ENCODE measurements around the gene C8B. TPM values are rescaled to one million over a fixed set of nuclear protein-coding genes. Genes with fewer than 3 reads are reported as not detected.

C8B gene
- total RNA-seq, 1 donor from 2014 or later = not detected

- TF ChIP-seq CTCF (IDR thresholded peaks at IDR 0.05; ENCODE audit: unreplicated experiment) = no peak
- Mint-ChIP-seq H3K27ac (ENCODE audit: unreplicated experiment) (no peak overlapping the region), H3K27me3 (ENCODE audit: unreplicated experiment) (peaks cover 2% of the 10 kb centered on the region), H3K36me3 (ENCODE audit: low read depth, unreplicated experiment) (no peaks in the 10 kb centered on the region), H3K4me3 (ENCODE audit: unreplicated experiment) (no peak overlapping the region), H3K4me1 (ENCODE audit: unreplicated experiment) (no peaks in the 10 kb centered on the region), H3K9me3 (ENCODE audit: unreplicated experiment) (no peaks in the 10 kb centered on the region)
- no peak for DNase-seq (ENCODE audit: low spot score)
These were observed 43.3 kb downstream of the C8B start for GRCh38 chr1:56922507-56922906.

DNA sequence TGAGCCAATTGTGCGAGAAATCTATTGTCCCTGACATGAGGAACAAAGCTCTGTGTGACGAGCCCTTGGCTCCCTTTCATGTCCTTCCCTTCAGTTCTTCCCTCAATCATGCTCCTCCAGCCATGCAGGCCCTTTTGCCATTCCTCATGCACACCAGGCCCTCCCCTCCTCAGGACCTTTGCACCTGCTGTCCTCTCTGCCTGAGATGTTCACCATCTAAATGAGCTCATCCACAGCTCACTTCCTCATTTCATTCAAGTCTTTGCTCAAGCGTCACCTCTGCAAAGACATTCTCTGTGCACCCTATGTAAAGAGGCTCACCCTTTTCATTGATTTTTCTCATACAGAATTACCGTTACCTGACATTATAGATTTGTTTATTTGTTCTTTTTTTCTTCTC, 43.7 kb downstream of the C8B start:
- Mint-ChIP-seq H3K27me3 (ENCODE audit: unreplicated experiment) (peaks cover 2% of the 10 kb centered on the region), H3K27ac (ENCODE audit: unreplicated experiment) (no peak overlapping the region)

GRCh38 chr1:56921479-56921878, 44.3 kb downstream of the C8B start:
- DNase-seq (ENCODE audit: low spot score) = no peak
- H3K36me3 Mint-ChIP-seq (ENCODE audit: low read depth, unreplicated experiment) = no peaks in the 10 kb centered on the region
- H3K9me3 Mint-ChIP-seq (ENCODE audit: unreplicated experiment) = no peaks in the 10 kb centered on the region
- no peaks in the 10 kb centered on the region for H3K4me1 Mint-ChIP-seq (ENCODE audit: unreplicated experiment)
- TF ChIP-seq CTCF (IDR thresholded peaks at IDR 0.05; ENCODE audit: unreplicated experiment) = no peak
- no peak overlapping the region for H3K4me3 Mint-ChIP-seq (ENCODE audit: unreplicated experiment)
- peaks cover 2% of the 10 kb centered on the region for H3K27me3 Mint-ChIP-seq (ENCODE audit: unreplicated experiment)
- no peak overlapping the region for H3K27ac Mint-ChIP-seq (ENCODE audit: unreplicated experiment)

More for the DNA sequence above, 43.7 kb downstream of the C8B start:
- H3K4me1 Mint-ChIP-seq (ENCODE audit: unreplicated experiment) = no peaks in the 10 kb centered on the region
- H3K36me3 Mint-ChIP-seq (ENCODE audit: low read depth, unreplicated experiment) = no peaks in the 10 kb centered on the region
- DNase-seq (ENCODE audit: low spot score) = no peak
- no peak for TF ChIP-seq CTCF (IDR thresholded peaks at IDR 0.05; ENCODE audit: unreplicated experiment)
- no peaks in the 10 kb centered on the region for H3K9me3 Mint-ChIP-seq (ENCODE audit: unreplicated experiment)
- H3K4me3 Mint-ChIP-seq (ENCODE audit: unreplicated experiment) = no peak overlapping the region

DNA sequence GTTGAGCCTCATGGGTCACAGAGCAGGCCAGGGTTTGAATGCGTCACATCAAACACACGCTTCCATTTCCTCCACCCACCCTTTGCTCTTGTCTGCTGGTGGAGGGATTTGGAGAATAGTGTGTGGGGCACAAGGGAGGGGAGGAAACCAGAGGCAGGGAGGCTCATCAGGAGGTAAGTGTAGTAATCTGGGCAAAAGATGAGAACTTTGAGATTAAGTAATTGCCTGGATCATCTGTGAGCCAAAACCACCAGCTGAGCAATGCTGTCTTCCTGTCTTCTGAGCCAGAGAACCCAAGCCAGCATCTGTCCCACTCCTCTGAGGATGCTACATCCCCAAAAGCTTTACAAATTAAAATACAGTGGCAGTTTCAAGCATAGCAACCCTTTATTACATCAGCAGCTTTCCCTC, 45.2 kb downstream of the C8B start:
- H3K9me3 Mint-ChIP-seq (ENCODE audit: unreplicated experiment) = no peaks in the 10 kb centered on the region
- no peak for TF ChIP-seq CTCF (IDR thresholded peaks at IDR 0.05; ENCODE audit: unreplicated experiment)
- H3K4me3 Mint-ChIP-seq (ENCODE audit: unreplicated experiment) = no peak overlapping the region
- H3K27me3 Mint-ChIP-seq (ENCODE audit: unreplicated experiment) = peaks cover 2% of the 10 kb centered on the region
- H3K4me1 Mint-ChIP-seq (ENCODE audit: unreplicated experiment) = no peaks in the 10 kb centered on the region
- no peak for DNase-seq (ENCODE audit: low spot score)
- no peaks in the 10 kb centered on the region for H3K36me3 Mint-ChIP-seq (ENCODE audit: low read depth, unreplicated experiment)
- no peak overlapping the region for H3K27ac Mint-ChIP-seq (ENCODE audit: unreplicated experiment)

DNA sequence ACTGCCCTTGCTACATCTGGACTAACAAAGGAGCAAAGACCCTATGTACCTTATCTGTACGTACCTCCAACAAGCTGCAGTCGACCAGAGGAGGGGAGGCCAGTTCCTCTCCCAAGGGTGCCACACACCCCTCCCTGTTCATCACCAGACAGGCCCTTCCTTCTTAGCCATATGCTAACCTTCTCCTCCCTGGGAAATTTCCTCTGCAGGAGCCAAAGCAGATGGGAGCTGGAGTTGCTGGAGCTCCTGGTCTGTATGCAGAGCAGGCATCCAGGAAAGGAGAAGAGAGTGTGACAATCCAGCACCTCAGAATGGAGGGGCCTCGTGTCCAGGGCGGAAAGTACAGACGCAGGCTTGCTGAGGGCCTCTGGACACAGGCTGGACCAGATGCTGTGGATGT, 48.5 kb downstream of the C8B start:
- no peak for DNase-seq (ENCODE audit: low spot score)
- peaks cover 5% of the 10 kb centered on the region for H3K27me3 Mint-ChIP-seq (ENCODE audit: unreplicated experiment)
- H3K36me3 Mint-ChIP-seq (ENCODE audit: low read depth, unreplicated experiment) = no peaks in the 10 kb centered on the region
- no peak overlapping the region for H3K4me3 Mint-ChIP-seq (ENCODE audit: unreplicated experiment)
- no peak overlapping the region for H3K27ac Mint-ChIP-seq (ENCODE audit: unreplicated experiment)
- no peaks in the 10 kb centered on the region for H3K4me1 Mint-ChIP-seq (ENCODE audit: unreplicated experiment)
- H3K9me3 Mint-ChIP-seq (ENCODE audit: unreplicated experiment) = no peaks in the 10 kb centered on the region
- TF ChIP-seq CTCF (IDR thresholded peaks at IDR 0.05; ENCODE audit: unreplicated experiment) = no peak
